Inflammatory macrophage treated with lipopolysaccharide for 1 hour (primary cell): ENCODE data around the gene TRIOBP.
"Not testable (repeated sequence)": the region's sequence is repeated elsewhere in the genome, so short reads cannot be mapped to it uniquely, and the experiment has no call there.

Source experiments
- DNase-seq, 2 donors: peaks; one replicate each; pipeline ENCODE4 v3.0.0-alpha.2; 2020 to 2022

Gene TRIOBP, protein sequence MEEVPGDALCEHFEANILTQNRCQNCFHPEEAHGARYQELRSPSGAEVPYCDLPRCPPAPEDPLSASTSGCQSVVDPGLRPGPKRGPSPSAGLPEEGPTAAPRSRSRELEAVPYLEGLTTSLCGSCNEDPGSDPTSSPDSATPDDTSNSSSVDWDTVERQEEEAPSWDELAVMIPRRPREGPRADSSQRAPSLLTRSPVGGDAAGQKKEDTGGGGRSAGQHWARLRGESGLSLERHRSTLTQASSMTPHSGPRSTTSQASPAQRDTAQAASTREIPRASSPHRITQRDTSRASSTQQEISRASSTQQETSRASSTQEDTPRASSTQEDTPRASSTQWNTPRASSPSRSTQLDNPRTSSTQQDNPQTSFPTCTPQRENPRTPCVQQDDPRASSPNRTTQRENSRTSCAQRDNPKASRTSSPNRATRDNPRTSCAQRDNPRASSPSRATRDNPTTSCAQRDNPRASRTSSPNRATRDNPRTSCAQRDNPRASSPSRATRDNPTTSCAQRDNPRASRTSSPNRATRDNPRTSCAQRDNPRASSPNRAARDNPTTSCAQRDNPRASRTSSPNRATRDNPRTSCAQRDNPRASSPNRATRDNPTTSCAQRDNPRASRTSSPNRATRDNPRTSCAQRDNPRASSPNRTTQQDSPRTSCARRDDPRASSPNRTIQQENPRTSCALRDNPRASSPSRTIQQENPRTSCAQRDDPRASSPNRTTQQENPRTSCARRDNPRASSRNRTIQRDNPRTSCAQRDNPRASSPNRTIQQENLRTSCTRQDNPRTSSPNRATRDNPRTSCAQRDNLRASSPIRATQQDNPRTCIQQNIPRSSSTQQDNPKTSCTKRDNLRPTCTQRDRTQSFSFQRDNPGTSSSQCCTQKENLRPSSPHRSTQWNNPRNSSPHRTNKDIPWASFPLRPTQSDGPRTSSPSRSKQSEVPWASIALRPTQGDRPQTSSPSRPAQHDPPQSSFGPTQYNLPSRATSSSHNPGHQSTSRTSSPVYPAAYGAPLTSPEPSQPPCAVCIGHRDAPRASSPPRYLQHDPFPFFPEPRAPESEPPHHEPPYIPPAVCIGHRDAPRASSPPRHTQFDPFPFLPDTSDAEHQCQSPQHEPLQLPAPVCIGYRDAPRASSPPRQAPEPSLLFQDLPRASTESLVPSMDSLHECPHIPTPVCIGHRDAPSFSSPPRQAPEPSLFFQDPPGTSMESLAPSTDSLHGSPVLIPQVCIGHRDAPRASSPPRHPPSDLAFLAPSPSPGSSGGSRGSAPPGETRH (N-terminal part only)

DNA sequence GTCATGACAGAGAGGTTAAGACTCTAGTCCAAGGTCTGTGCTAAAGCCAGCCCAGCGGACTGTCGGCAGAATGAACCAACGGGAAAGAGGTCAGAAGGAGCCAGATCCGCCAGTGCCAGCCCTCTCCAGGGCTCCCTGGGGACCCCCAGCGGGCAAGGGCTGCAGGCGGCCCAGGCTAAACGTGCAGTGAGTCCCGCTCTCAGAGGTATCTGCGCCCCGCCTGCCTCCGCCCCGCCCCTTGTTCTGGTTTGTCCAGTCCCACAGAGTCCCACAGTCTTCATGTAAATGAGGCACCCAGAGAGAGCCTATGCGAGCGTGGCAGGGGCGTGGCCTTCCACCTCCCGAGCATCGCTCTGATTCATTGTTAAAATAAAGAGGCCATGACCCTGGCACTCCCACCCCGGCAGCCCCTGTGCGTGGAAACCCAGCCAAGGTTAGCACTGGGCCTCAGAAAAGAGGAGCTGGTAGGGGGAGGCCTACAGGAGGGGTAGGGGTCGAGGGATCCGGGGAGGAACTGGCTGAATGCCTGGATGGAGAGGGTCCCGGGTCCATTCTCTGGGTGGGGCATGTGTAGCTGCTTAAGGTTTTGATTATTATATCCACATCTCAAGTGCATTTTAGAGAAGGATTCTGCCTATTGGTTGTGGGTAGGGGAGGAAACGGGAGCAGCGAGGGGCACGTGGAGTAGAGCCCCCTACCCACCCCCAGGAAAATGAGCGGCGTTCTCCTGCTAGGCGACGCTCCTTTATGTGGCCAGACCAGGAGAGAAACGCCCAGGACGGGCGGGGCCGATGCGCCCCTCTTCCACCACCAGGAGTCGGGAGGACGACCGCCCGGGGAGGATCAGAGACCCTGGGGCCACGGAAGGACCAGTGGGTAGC, at the start of gene TRIOBP:
Gene TRIOBP (plus strand): TSS at position 392 of the 881 bp plus-strand sequence. CDS start 4,318 bp downstream, outside the sequence.
- peak; percentile 86 to 90 for DNase-seq

DNA sequence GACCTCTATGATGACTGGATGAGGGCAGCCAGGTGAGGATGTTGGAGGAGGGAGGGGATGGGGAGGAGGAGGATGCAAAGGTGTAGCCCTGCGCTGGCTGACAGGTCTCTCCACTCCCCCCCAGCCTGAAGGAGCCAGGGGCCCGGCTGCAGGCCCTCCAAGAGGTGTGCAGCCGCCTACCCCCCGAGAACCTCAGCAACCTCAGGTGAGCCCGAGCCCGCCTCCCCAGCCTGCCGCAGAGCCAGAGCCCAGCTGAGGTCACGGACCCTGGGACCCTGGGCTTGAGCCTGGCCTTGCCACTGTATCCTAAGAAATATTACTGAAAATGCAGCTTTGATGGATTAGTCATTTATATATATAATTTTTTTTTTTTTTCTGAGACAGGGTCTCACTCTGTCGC, 49.5 kb upstream of the TRIOBP start:
- DNase-seq = no peak

DNA sequence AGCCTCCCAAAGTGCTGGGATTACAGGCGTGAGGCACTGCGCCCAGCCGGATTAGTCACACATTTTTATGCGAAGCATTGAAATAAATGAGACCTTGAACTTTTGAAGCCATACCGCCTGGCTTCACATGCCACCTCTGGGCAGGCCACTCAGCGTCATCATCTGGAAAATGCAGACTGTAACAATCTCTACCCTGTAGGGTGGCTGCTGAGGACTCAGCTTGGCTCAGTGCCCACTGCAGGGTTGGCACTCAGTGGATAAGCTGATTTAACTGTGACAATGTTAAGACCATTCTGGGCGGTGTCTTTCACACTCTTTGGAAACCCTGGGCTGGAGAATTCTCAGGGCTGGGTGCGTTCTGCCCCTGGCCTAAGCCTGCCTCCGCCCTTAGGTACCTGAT, 48.9 kb upstream of the TRIOBP start:
- DNase-seq = no peak

DNA sequence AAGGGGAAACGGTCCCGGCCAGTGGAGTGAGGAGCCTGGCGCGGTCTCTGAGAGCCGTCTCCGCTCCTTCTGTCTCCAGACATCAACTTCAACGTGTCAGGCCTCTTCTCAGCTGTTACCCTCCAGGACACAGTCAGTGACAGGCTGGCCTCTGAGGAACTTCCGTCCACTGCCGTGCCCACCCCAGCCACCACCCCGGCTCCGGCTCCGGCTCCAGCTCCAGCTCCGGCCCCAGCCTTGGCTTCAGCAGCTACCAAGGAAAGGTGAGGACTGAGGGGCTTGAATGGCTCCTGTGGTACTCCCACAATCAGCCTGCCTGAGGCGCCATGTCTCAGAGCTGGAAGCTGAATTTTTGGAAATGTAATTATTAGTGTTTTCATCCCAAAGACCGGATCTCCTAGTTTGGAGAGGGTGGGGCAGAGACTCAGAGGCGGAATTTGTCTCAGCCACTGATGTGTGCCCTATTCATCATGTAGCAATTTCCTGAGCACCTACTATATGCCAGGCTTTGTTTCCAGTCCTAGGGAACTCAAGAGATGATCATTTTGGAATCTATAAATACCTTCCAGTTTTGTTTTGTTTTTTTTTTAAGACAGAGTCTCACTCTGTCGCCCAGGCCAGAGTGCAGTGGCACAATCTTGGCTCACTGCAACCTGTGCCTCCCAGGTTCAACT, 46.2 kb upstream of the TRIOBP start:
- DNase-seq = no peak

DNA sequence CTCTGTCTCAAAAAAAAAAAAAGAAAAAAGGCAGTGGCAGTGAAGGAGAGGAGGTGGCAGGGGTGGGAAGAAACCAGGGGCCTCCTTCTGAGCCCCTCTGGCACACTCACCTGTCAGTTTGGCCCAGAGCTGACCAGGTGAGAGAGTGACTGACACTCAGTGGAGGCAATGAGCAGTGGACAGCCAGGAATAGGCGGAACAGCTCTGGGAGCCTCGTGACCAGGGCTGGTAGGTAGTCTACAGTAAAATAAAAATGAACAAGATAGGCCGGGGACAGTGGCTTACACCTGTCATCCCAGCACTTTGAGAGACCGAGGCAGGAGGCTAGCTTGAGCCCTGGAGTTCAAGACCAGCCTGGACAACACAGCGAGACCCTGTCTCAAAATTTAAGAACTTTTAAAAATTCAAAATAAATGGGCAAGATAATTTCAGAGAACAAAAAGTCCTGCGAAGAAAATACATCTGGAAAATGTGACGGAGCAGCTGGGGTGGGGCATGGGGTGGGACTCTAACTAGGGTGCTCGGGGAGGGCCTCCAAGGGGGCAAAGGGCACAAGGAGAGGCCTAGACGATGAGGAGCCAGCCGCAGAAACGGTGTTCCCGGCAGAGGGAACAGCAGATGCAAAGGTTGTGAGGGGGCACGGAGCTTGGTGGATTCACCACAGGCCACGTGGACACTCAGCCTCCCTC, 42.1 kb upstream of the TRIOBP start:
- DNase-seq = no peak

DNA sequence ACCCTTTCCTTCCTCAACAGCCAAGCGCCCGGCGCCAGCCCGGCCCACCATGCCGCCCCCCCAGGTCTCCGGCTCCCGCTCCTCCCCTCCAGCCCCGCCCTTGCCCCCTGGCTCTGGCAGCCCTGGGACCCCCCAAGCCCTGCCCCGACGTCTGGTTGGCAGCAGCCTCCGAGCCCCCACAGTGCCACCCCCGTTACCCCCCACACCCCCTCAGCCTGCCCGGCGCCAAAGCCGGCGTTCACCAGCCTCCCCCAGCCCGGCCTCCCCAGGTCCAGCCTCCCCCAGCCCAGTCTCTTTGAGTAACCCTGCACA, 41.6 kb upstream of the TRIOBP start:
- DNase-seq = no peak

DNA sequence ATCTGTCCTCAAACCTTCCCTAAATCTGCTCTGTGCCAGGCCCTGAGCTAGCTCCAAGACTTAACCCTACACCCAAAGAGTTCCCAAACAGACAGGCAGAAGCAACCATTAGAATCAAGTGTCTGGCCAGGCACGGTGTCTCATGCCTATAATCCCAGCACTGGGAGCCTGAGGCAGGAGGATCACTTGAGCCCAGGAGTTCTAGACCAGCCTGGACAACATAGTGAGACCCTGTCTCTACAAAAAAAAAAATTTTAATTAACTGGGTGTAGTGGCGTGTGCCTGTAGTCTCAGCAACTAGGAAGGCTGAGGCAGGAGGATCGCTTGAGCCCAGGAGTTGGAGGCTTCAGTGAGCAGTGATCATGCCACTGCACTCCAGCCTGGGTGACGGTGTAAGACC, 40.3 kb upstream of the TRIOBP start:
- DNase-seq = not testable (repeated sequence)

DNA sequence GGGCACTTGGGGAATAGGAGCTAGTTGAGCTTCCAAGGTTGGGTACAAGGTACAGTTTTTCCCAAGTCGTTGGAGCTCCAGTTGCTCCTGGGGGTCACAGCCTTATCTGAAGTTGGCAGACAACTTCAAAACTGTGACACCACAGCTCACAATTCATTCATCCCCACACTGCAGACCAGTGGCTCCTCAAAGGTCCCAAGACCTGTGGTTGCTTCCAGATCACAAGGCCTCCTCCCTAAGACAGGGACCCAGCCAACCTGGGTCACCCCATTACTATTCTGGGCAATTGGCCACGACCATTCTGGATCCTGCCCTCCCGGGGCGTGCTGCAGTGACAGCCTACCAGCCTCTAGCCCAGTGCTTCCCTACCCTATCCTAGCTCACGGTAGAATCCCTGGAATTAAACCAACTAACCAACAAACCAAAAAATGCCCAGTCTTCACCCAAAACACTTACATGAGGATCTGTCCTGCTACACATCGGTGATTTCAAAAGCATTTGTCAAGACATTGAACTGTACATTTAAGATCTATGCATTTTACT, 39.2 kb upstream of the TRIOBP start:
- no peak for DNase-seq

DNA sequence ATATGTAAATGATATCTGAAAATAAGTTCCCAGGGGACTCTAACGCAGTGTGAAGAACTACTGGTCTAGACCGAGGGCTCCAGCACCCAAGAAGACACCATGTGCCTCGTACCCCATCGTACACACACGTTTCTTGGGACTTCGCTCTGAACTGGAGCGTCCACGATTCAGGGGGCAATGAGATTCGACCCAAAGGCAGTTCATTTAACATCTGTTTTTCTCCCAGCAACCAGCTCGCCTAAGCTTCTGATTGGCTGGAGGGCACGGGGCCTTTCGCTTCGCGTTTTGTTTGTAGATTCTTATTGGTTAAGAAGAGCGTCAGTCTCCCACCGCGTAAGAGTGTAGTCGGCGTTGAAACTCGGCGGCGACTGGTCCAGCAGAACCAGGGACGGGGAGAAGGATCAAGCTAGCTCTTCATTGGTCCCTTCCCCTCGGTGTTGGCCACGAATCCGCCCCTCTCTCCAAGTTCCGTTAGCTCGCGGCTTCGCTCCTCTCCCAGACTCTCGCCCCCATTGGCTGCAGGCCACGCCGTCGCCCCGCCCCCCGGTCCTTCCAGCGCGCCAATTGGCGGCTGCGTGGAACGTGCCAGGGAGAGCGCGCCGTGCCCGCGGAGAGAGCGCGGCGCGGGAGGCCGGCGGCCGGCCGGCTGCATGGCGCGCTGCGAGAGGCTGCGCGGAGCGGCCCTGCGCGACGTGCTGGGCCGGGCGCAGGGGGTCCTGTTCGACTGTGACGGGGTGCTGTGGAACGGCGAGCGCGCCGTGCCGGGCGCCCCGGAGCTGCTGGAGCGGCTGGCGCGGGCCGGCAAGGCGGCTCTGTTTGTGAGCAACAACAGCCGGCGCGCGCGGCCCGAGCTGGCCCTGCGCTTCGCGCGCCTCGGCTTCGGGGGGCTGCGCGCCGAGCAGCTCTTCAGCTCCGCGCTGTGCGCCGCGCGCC, 38.4 kb upstream of the TRIOBP start, which contains the start of gene PDXP:
Gene PDXP (plus strand): TSS at position 591 of the 933 bp plus-strand sequence. CDS start 60 bp downstream, at position 651.
- peak; percentile 97 to 99 for DNase-seq

DNA sequence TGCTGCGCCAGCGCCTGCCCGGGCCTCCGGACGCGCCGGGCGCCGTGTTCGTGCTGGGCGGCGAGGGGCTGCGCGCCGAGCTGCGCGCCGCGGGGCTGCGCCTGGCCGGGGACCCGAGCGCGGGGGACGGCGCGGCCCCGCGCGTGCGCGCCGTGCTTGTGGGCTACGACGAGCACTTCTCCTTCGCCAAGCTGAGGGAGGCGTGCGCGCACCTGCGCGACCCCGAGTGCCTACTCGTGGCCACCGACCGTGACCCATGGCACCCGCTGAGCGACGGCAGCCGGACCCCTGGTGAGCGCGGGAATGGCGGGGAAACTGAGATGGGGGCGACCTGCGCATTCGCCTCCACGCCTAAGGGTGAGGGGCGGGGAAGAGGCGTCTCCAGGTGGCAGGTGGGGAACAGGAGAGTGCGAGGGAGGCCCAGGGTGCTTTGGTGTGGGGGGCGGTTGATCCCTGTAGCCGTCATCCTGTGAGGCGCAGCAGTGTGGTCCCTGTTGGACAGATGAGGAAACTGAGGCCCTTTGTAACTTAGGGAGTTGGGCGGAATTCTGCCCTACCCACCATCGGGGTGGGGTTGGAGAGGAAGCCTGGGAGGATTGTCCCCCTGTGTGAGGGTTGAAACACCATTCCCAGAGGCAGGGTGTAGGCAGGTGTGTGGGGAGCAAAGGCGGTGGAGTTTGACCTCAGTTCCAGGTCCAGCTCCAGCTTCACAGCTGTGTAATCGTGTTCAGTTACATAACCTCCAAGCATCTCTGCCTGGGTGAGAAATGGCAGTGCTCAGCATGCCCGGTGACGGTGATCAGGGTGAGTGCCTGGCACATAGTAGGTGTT, 37.6 kb upstream of the TRIOBP start:
- no peak for DNase-seq

DNA sequence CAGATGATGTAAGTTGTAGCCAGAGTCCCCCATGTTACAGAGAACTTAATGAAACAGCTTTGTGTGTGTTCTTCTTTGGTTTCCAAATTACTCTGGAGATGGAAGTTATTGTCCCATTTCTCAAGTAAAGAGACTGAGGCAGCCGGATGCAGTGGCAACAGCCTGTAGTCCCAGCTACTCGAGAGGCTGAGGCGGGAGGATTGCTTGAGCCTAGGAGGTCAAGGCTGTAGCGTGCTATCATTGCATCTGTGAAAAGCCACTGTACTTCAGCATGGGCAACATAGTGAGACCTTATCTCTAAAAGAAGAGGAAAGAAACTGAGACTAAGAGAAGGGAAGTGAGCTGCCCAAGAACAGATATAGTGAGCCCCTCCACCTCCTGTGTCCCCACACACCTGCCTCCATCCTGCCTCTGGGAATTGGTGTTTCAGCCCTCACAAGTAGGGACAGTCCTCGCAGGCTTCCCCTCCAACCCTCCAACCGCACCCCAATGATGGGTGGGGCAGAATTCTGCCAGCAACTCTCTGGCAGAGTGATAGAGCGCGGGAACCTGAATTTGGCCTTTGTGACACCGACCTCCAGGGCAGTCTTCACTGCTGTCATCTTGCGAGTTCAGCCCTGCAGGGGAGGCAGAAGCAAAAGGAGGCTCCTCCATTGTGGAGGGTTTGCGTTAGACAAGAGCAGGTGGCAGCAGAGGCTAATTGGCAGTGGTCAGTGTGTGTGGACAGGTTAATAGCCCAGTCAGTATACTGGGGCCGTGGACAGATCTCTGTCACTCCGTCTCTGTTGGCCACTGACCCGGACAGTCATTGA, 36.7 kb upstream of the TRIOBP start:
- DNase-seq = no peak

DNA sequence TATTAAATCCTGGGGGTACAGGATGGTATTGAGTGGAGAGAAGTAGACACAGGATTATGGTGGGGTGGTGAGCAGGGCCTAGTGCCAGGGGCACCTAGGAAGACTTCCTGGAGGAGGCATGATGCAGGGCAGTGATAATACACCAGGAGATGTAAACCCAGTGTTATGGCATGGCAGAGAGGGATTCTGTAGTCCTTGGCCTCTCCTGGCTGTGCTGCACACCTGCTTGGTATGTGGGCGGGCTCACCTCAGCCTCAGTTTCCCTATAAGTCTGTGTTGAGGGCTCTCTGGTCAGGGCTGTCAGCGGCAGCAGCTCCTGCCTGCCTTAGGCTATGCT, 36.2 kb upstream of the TRIOBP start:
- DNase-seq = no peak

DNA sequence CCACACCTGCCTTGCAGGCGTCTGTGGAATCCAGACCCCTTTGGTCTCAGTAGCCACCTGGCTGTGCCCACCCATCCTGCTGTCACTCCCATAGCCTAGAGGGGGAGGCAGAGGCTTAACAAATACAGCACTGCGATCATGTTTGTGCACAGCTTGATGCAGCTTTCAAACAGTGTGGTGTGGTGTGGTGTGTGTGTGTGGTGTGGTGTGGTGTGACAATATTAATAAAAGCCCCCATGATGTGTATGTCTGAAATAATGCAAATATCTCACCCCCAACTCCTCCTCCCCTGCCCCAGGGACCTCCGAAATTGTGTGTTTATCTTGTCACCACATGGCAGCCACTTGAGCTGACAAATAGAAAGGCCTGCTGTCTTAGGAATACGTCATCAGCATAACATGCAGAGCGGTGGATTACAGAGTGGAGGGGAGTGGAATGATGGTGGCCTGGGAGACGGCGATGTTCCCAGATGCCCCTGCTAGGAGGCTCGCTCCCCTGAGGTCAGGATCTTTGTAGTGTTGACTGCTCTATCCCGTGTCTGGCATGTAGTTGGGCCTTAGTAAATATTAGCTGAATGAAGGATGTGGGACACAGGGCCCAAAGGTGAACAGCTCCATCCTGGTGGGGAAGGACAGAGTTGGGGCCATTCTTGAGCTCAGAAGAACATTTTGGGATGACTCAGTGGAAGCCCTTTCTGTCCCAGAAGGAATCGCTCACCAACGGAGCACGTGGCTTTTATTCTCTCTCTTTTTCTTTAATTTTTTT, 35.5 kb upstream of the TRIOBP start:
- DNase-seq = no peak

DNA sequence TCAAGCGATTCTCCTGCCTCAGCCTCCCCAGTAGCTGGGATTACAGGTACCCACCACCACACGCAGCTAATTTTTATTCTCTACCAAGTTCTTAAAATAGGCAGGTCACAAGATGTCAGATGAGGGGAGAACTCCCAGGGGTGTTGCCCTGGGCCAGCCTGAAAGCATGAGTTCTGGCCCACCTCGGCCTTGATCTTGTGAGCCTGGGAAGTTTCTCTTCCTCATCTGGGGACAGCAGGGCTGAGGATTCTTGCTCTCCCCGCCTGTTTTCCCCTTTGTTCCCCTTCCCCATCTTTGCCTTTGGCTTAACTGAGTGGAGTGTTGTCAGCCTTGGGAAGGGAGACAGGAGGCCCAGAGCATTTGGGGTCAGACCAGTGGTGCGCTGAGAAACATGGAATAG, 34.8 kb upstream of the TRIOBP start:
- peak; percentile 47 to 68 for DNase-seq

DNA sequence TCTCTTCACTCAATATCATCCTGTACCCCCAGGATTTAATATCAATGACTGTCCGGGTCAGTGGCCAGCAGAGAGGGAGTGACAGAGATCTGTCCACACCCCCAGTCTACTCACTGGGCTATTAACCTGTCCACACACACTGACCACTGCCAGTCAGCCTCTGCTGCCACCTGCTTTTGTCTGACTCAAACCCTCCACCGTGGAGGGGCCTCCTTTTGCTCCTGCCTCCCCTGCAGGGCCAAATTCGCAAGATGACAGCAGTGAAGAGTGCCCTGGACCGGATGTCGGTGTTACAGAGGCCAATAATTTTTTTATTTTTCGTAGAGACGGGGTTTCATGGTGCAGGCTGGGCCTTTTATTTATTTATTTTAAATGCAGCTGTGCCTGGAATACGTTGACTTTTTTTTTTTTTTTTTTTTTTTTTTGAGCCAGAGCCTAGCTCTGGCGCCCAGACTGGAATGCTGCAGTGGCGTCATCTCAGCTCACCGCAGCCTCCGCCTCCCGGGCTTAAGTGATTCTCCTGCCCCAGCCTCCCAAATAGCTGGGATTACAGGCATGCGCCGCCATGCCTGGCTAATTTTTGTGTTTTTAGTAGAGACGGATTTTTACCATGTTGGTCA, 33.2 kb upstream of the TRIOBP start:
- no peak for DNase-seq
